PC-3 (cell line): ENCODE results near the gene CHMP4B.

Experiments used
- EZH2 ChIP-seq: fragments of 300-600 bp; sonication (generic); IDR thresholded peaks from one replicate; pipeline ENCODE4 v1.6.1; 2017; ENCODE audit warnings: antibody characterized with exemption, mild to moderate bottlenecking, low read length; ENCODE audit not compliant: unreplicated experiment
- TF ChIP-seq, protein P1 (sequence below): fragments of 300-600 bp; sonication (generic); conservative IDR thresholded peaks from 2 replicates; pipeline ENCODE4 v1.5.1; 2017; ENCODE audit warnings: antibody characterized with exemption, low read depth, mild to moderate bottlenecking, low read length

DNA sequence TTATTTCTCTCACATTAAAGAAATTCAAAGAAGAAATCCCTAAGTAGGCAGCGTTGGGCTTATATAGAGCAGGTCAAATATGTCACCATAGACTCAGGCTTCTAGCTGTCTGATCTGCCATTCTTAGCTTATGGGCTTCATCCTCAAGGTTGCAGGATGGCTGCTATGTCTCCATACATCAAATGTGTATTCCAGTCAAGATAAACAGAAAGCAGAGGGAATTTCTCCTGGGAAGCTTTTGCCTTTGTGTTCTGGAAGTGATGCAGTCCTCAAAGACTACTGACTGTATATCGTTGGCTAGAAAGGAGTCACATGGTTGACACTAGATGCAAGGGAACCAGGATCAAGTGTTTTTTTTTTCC, 43.4 kb upstream of the CHMP4B start:
- TF ChIP-seq, protein P1, sequence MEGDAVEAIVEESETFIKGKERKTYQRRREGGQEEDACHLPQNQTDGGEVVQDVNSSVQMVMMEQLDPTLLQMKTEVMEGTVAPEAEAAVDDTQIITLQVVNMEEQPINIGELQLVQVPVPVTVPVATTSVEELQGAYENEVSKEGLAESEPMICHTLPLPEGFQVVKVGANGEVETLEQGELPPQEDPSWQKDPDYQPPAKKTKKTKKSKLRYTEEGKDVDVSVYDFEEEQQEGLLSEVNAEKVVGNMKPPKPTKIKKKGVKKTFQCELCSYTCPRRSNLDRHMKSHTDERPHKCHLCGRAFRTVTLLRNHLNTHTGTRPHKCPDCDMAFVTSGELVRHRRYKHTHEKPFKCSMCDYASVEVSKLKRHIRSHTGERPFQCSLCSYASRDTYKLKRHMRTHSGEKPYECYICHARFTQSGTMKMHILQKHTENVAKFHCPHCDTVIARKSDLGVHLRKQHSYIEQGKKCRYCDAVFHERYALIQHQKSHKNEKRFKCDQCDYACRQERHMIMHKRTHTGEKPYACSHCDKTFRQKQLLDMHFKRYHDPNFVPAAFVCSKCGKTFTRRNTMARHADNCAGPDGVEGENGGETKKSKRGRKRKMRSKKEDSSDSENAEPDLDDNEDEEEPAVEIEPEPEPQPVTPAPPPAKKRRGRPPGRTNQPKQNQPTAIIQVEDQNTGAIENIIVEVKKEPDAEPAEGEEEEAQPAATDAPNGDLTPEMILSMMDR: no peak
- no peak for TF ChIP-seq EZH2
